Activated B cell treated with CpG ODN at 0.5 μM for 24 hours (primary cell): Measurements from ENCODE around the gene ISY1. TPM values are rescaled to one million over a fixed set of nuclear protein-coding genes. Genes with fewer than 3 reads are reported as not detected.

ENCODE experiments used
- ATAC-seq: fragments of 200-7000 bp; cut with Tn5 transposase; one replicate; pipeline ENCODE4 v1.10.0; 2021; ENCODE audit warnings: low read depth, mild to moderate bottlenecking, moderate library complexity
- CTCF ChIA-PET: fragments of 350-600 bp; sonication (Branson Sonifier 250); formaldehyde crosslinking; loops from one replicate; lab custom pipeline; 2021; ENCODE audit warnings: antibody characterized with exemption; lab: Charles Lee
- POLR2A ChIA-PET: fragments of 350-600 bp; sonication (Branson Sonifier 250); formaldehyde crosslinking; loops from one replicate; lab custom pipeline; 2021; ENCODE audit warnings: antibody characterized with exemption; lab: Charles Lee
- DNase-seq: peaks from one replicate; pipeline ENCODE4 v3.0.0; 2022
- H3K27ac Mint-ChIP-seq: one replicate; pipeline ENCODE4 v1.8.0; 2020; ENCODE audit warnings: mixed read lengths
- H3K27me3 Mint-ChIP-seq: one replicate; pipeline ENCODE4 v1.8.0; 2021; ENCODE audit warnings: mixed read lengths
- H3K36me3 Mint-ChIP-seq: one replicate; pipeline ENCODE4 v1.8.0; 2021; ENCODE audit warnings: low read depth, mixed read lengths
- H3K4me1 Mint-ChIP-seq: one replicate; pipeline ENCODE4 v1.8.0; 2021; ENCODE audit warnings: mixed read lengths
- H3K4me3 Mint-ChIP-seq: one replicate; pipeline ENCODE4 v1.8.0; 2020; ENCODE audit warnings: mild to moderate bottlenecking, mixed read lengths
- H3K9me3 Mint-ChIP-seq: one replicate; pipeline ENCODE4 v1.8.0; 2020; ENCODE audit warnings: mixed read lengths
- CTCF ChIP-seq: fragments of 200-600 bp; IDR thresholded peaks from one replicate; pipeline ENCODE4 v1.8.0; 2022; ENCODE audit warnings: antibody characterized with exemption, mild to moderate bottlenecking
- intact Hi-C: fragments of 100-400 bp; cut with micrococcal nuclease; formaldehyde crosslinking; loops from one replicate; pipeline ENCODE4 v1.15.1; 2024
- total RNA-seq: library from RNA; stranded (reverse); gene quantifications from 2 replicates; pipeline ENCODE4 v1.2.3, GENCODE V29; 2022

Gene ISY1
- total RNA-seq, 1 donor from 2014 or later: 47.7 TPM

GRCh38 chr3:129182390-129183185, 21.7 kb upstream of the ISY1 start:
- TF ChIP-seq CTCF: no peak
- POLR2A ChIA-PET: interaction anchor here (0.8 to 3.7 kb wide), 21 partner anchors 12 to 532 kb away, joined by 3 to 49 read pairs (median 6); partner anchors contain the start of genes CFAP92, COPG1, IFT122 and ISY1
- intact Hi-C loops: loop anchor here (1.0 to 10.0 kb wide), 9 partner anchors 11 to 930 kb away; partner anchors contain the start of genes ACAD9, IFT122 and ISY1
- Mint-ChIP-seq H3K27me3 (no peaks in the 10 kb centered on the region), H3K4me1 (peaks cover 52% of the 10 kb centered on the region), H3K4me3 (peak overlapping the region; percentile 95), H3K36me3 (peaks cover 47% of the 10 kb centered on the region), H3K27ac (peak overlapping the region; percentile 95), H3K9me3 (no peaks in the 10 kb centered on the region)
- ATAC-seq: no peak
- no peak for DNase-seq
- CTCF ChIA-PET: interaction anchor here (1.1 to 2.1 kb wide), 4 partner anchors 13 to 213 kb away, joined by 3 to 13 read pairs (median 7); no protein-coding TSS in a partner anchor

GRCh38 chr3:129181819-129182218, 21.0 kb upstream of the ISY1 start:
- no peak for ATAC-seq
- no peak for DNase-seq
- Mint-ChIP-seq H3K27me3 (no peaks in the 10 kb centered on the region), H3K36me3 (peaks cover 55% of the 10 kb centered on the region), H3K4me3 (peak overlapping the region; percentile 95), H3K4me1 (peaks cover 60% of the 10 kb centered on the region), H3K27ac (peak overlapping the region; percentile 95), H3K9me3 (no peaks in the 10 kb centered on the region)
- TF ChIP-seq CTCF: no peak
- ChIA-PET POLR2A (interaction anchor here (0.9 to 3.7 kb wide), 5 partner anchors 20 to 303 kb away, joined by 3 to 49 read pairs (median 39); partner anchors contain the start of genes ISY1 and RAB43), CTCF (interaction anchor here (1.1 to 1.8 kb wide), 3 partner anchors 13 to 212 kb away, joined by 3 to 11 read pairs (median 3); no protein-coding TSS in a partner anchor)
- intact Hi-C loops: loop anchor here (2.0 to 10.0 kb wide), 6 partner anchors 15 to 930 kb away; partner anchors contain the start of genes ACAD9 and IFT122

GRCh38 chr3:129180461-129180860, 19.6 kb upstream of the ISY1 start:
- ChIA-PET POLR2A (interaction anchor here (0.7 to 0.8 kb wide), 2 partner anchors 68 to 178 kb away, joined by 3 to 9 read pairs; partner anchors contain the start of gene COPG1), CTCF (interaction anchor here (1.0 kb wide), 1 partner anchor 15 kb away, joined by 3 read pairs; no protein-coding TSS in a partner anchor)

GRCh38 chr3:129176051-129176450, 15.2 kb upstream of the ISY1 start:
- POLR2A ChIA-PET: interaction anchor here (1.2 kb wide), 1 partner anchor 58 kb away, joined by 4 read pairs; no protein-coding TSS in a partner anchor
- H3K27ac Mint-ChIP-seq: no peak overlapping the region

More at GRCh38 chr3:129180461-129180860, 19.6 kb upstream of the ISY1 start:
- no peak for TF ChIP-seq CTCF
- H3K36me3 Mint-ChIP-seq: peaks cover 66% of the 10 kb centered on the region
- H3K4me1 Mint-ChIP-seq: peaks cover 73% of the 10 kb centered on the region
- intact Hi-C loops: loop anchor here (5.0 to 10.0 kb wide), 3 partner anchors 208 to 932 kb away; partner anchors contain the start of gene ACAD9
- no peaks in the 10 kb centered on the region for H3K27me3 Mint-ChIP-seq
- peak overlapping the region; percentile 95 for H3K4me3 Mint-ChIP-seq
- no peak for DNase-seq
- no peaks in the 10 kb centered on the region for H3K9me3 Mint-ChIP-seq
- peak overlapping the region; percentile 62 for H3K27ac Mint-ChIP-seq
- no peak for ATAC-seq

More at GRCh38 chr3:129176051-129176450, 15.2 kb upstream of the ISY1 start:
- H3K9me3 Mint-ChIP-seq: no peaks in the 10 kb centered on the region
- no peaks in the 10 kb centered on the region for H3K27me3 Mint-ChIP-seq
- peaks cover 71% of the 10 kb centered on the region for H3K36me3 Mint-ChIP-seq
- peak overlapping the region; percentile 29 for H3K4me3 Mint-ChIP-seq
- no peak for TF ChIP-seq CTCF
- intact Hi-C loops: no loop called here
- DNase-seq: no peak
- ATAC-seq: no peak
- H3K4me1 Mint-ChIP-seq: peaks cover 78% of the 10 kb centered on the region
- CTCF ChIA-PET: interaction anchor here (1.6 kb wide), 1 partner anchor 14 kb away, joined by 4 read pairs; no protein-coding TSS in a partner anchor
